Effector CD4-positive, alpha-beta T cell (primary cell): ENCODE measurements around the gene MDFIC.

Experiments used
- DNase-seq: peaks from one replicate; pipeline ENCODE4 v3.0.0-alpha.2; 2020

Gene MDFIC

DNA sequence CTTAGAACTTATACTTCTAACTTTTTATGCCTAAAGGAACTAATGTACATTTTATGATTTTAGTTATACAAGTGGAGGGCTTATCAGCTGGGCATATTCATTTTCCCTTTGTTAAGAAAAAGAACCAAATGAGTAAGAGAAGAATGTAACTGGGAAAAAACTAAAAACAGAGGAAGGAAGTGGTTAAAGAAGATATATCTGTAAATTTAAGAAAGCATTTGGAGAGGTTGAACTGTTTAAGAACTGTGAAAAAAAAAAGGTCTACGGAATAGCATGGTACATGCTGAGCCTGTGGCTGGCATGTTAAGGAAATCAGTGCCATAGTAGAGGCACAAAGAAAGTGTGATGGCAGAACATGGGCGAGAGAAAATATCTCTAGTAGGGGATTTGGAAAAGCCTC lies 6.2 kb downstream of the MDFIC start:
- no peak for DNase-seq

- no peak for DNase-seq
Measured at GRCh38 chr7:114929570-114929969, 7.7 kb downstream of the MDFIC start.

GRCh38 chr7:114930107-114930661 lies 8.3 kb downstream of the MDFIC start:
- no peak for DNase-seq

DNA sequence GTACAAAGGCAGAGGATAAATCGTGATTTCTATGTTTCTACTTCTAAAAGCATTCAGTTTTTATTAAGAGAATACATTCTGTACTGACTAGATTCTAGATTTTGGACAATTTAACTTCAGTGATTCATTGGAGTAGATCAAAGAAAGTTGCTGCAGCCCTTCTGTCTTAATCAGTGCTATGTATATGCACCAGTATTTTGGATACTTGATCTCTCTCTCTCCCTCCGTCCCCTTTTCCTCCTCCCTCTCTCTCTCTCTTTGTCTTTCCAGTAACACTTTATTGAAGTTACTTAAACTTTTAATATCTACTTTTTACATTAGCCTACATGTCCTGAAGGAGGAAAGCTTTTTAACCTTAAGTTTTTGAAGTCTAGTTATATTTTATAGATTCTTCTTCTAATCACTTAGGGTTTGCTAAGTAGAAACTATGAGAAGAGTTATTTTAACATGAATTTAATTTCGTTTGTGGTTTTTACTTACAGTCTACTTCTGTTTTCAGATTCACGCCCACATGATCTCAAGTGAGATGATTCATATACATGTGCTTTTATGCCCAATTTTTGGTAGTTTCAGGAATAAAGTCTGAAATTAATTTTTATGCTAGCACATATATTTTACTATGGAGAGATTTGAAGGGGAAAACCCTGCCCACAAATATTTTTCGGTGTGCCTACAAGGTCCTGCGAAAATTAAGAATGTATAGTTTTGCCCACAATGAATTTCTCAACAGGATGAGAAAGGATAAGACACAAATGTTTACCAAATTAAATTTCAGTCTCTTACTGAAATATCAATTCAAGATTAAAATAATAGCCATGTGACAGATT lies 9.1 kb downstream of the MDFIC start:
- no peak for DNase-seq

GRCh38 chr7:114931656-114932011 lies 9.7 kb downstream of the MDFIC start:
- no peak for DNase-seq

DNA sequence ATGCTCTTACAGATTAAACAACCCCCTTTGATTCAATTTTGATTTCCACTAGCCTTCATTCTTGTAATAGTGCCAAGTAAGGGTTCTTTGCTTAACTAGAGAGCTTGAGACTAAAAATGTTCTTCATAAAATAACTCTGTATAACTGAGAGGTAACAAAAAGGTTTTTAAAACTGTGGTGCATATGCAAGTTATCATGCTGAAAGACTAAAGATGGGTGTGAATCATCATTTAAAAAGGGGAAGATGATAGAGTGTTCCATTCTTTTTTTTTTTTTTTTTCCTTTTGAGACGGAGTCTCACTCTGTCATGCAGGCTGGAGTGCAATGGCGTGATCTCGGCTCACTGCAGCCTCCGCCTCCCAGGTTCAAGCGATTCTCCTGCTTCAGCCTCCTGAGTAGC lies 11.1 kb downstream of the MDFIC start:
- DNase-seq: no peak

DNA sequence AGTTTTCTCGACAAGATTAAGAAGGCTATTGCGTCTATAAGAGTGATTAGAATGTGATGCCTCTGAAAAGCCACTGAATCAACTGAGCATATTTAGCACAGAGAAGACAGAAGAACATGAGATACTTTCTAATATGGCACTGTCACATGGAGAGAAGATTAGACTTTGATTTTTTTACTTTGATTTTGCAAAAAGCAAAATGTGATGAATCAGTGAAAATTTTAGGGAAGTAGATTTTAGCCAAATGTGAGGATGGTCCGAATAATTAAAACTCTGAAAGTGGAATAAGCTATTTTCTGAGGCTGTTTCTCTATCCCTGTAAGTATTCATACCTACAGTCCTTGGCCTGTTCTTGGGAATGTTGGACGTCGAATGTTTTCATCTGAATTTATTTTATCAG lies 11.8 kb downstream of the MDFIC start:
- DNase-seq: no peak

GRCh38 chr7:114934086-114934485 lies 12.2 kb downstream of the MDFIC start:
- no peak for DNase-seq

GRCh38 chr7:114934713-114935112 lies 12.8 kb downstream of the MDFIC start:
- DNase-seq: no peak

DNA sequence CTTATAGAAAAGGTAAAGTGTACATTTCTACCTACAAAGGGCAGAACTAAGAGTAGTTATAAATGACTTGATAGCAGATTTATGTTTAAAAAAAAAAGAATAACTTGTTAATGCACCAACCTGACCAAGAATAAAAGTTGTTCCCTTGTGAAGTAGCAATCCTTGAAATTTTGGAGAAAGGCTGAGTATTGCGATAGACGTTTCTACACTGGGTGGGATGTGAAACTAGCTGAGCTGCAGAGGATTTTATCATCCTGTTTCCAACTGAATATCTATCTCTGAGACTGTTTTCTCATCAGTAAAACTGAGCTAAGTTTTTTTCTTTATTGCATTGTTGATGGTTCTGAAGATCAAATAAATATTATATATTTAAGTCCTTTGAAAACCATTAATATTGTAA lies 14.6 kb downstream of the MDFIC start:
- DNase-seq: no peak

- no peak for DNase-seq
Measured at GRCh38 chr7:114937446-114937845, 15.6 kb downstream of the MDFIC start.

GRCh38 chr7:114938785-114939184 lies 16.9 kb downstream of the MDFIC start:
- no peak for DNase-seq

GRCh38 chr7:114939484-114940097 lies 17.7 kb downstream of the MDFIC start:
- DNase-seq: no peak

- no peak for DNase-seq
Measured at GRCh38 chr7:114940220-114940619, 18.3 kb downstream of the MDFIC start.

DNA sequence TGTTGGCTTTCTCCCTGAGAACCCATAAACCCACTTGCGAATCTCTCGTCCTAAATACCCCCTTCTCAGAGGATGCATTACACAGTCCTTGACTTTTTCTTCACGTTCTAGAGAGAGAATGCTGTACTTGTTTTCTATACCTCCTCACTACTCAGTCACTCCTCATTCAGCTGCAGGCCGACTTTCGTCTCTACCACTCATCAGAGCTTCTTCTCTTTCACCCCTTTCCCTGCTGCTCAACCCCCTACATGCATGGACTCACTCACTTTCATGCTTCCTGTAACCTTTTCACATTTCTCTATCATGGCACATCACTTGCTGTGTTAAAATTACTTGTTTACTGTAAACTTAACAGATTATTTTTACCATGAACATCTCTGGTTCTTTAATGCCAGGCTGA lies 19.8 kb downstream of the MDFIC start:
- DNase-seq: no peak

- DNase-seq: no peak
Measured at GRCh38 chr7:114942446-114943175, 20.7 kb downstream of the MDFIC start.

- no peak for DNase-seq
Measured at GRCh38 chr7:114943530-114943929, 21.6 kb downstream of the MDFIC start.

DNA sequence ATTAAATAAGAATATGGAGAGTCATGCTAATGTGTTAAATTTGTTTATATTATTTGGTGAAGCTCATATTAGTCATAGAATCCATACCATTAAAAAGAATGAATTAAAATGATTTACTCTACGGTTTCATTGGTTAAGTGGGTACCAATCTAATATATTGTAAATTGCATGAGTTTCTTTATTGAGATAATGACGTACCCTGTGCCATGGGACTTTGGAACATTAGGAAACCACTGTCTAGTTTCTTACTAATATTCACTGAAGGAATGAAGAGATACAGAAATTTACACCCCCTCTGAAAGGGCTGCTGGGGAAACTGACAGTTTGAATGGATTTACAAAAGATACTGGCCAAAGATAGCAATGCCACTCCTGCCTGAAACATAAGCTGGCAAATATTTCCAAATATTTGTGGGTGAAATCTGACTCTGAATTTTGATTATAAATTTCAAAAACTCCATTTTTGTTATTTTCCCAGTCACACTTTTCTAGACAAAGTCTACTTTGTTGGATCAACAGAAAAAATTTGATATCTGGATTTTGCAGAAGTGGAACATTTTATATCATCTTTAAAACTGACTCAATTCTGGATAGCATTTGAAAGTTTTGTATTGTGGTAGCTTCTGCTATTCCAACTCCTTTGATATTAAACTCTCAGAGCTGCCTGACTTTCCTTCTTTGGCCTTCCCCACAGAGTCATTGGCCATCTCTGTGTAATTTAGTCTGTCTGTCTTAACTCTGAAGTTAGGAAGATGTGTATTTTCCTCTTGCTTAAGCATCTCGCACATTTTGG lies 22.3 kb downstream of the MDFIC start:
- DNase-seq: no peak

DNA sequence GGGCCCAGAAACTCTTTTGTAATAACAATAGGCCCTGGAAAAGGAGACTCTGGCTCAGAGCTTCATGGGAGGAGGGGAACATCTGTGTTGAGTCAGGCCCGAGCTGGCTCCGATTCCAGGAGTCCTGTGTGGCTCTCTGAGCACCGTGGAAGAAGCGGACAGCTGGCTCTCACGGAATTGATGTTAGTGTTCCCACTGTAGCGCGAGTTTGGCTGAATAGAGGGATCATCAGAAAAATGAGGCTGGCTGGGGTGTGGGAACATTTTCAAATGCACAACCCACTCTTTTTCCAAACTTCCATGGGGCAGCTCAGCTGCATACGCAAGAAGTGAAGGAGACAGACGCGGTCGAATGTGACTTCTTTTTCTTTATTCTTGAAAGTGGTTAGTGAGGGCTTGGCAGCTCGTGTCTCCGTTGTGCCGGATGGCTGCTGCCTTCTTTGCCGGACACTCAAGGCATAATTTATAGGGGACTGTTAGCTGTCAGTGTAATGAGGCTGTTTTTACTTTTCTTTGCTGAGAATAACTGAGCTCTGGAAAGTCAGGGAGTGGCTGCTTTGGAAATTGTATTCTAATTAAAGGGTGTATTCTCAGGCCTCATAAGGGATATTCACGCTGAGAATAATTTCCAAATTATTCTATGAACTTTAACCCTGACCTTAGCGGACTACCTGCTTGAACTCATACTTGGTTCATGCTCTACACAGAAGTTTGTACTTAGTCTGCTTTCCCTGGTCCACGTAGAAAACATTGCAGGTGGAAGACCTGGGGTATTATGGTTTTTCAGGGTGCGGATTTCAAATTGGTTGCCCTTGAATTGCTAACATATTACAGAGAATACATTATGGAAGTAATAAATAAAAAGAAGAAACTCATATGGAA lies 23.1 kb downstream of the MDFIC start:
- no peak for DNase-seq

DNA sequence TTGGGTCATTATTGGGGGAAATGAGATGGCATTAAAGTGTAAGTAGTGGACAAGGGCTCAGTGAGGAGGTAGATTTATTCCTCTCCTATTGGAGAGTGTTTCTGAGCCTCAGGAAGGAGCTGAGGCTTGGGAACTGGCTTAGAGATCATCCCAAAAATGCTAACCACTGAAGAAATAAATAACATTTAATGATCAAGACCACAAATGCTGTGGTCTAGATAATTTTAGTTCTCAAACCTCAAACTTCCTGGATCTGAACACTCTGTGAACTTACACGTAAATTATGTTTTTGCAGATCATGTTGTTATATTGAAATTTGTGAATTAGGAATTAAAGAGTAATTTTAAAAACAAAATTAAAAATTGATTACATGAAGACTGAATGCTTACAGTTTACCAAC lies 27.3 kb downstream of the MDFIC start:
- DNase-seq: no peak

DNA sequence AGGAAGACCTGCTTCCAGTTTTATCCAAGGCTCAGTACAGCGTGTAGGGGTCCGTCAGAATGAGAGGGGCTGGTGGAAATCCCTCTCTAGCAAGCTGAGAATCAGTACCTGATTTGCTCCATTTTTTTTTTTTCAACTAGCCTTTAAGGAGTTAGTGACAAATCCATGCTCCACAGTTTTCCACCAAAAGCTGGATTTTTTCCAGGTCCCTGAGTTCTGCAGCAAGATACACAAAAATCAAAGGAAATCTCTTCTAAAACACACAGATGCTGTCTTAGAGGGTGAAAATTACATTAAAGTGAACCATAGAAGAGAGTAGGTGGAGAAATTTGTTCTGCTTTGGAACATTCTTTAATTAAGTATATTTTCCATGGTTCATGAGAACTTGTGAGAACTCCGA lies 30.4 kb downstream of the MDFIC start:
- no peak for DNase-seq

DNA sequence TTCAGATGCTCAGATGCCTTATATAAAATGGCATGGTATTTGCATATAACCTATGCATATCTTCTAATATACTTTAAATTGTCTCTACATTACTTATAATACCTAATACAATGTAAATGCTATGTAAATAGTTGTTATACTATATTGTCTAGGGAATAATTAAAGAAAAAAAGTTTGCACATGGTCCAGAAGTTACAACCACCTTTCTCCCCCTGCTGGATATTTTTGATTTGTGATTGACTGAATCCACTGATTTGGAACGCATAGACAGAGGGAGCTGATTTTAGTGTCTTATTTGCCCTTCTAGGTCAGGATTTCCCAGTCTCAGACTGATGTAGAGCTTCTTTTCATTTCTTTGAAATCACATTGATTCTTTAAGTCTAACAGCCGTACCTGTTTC lies 31.8 kb downstream of the MDFIC start:
- DNase-seq: no peak
